ENCODE results near the gene COX10.

Gene COX10

GRCh38 chr17:14072881-14073280, 3.6 kb downstream of the COX10 start:
- DNase-seq = no peak

DNA sequence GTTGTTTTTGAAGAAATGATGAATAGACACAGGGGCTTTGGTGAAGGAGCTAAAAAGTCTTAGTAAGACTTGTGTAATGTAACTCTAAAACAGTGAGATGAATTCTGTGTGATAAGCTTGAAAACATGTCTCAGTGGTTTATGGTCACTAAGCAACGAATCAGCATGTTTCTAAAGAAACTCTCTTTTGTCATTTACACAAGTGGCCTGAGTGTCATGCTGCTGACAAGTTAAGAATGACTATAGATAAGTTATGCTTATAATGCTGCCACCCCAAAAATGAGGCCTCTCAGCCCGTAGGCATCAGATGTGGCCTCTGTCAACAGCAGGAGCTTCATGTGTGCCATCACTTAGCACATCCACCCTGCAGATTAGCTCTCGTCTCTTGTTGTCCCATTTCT, 8.7 kb downstream of the COX10 start:
- no peak for DNase-seq

DNA sequence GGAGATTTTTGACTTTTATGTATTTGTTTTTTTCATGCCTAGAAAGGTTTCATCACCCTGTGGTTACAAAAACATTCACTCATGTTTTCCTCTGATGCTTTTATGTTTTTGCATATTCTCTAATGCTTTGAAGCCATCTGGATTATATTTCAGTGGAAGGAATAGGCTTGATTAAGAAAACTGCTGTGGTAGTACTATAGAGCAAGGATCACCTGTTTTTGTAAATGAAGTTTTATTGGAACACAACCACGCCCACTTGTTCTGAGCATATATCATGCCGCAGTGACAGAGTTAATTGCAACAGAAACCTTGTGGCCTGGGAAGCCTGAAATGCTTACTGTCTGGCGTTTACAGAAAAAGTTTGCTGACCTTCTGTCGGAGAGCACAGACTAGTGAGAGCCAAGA, 11.5 kb downstream of the COX10 start:
- DNase-seq = no peak

- DNase-seq = no peak
Observed at GRCh38 chr17:14082848-14083247, 13.5 kb downstream of the COX10 start.

DNA sequence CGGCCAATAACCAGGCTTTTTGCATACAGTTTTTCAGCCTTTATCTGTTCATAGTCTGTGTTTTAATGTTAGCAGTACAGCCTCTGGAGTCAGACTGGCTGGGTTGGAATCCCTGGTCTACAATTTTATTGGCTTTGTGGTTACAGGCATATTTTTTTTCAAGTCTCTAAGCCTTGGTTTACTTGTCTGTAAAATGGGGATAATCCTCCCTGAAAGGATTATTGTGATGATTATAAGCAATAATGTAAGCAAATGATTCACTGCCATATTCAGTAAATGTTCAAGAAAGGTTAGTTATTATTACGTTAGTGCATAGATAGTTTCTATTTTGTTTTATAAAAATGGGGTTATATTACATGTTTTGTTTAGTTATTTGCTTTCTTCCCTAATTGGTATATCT, 15.7 kb downstream of the COX10 start:
- DNase-seq = no peak

DNA sequence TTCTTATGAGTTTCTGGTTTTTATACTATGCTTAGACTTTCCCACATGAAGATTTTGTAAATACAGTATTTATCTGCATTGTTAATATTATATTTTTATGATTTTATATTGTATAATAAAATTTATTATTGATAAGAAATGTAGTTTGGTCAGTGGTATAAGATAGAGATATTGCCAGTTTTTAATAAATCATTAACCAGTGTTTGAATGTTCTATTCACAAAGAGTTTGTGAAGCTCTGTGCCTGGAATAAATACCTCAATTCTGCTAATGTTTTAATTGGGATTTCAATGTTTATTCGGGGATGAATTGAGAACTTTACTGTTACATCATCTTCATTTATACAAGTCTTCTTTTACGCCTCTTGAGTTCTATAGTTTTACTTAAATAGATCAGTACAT, 16.9 kb downstream of the COX10 start:
- DNase-seq = no peak

GRCh38 chr17:14089179-14089578, 19.9 kb downstream of the COX10 start:
- DNase-seq = no peak

GRCh38 chr17:14091367-14091766, 22.1 kb downstream of the COX10 start:
- DNase-seq = no peak

DNA sequence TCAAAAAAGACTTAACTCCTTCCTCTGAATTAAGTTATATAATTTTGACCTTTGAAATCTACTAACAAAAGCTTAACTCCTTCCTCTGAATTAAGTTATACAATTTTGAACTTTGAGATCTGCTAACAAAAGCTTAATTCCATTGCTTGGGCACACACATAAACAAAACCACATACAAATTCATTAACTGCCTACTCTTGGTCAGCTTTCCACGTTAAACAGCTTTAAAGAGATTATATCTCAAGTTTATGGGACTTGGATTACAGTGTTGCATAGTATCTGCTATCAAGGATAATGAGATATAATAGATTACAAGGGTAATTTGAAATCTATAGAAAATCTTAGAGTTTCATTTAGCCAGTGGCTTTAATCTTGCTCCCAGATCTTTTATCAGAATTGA, 23.5 kb downstream of the COX10 start:
- DNase-seq = no peak

DNA sequence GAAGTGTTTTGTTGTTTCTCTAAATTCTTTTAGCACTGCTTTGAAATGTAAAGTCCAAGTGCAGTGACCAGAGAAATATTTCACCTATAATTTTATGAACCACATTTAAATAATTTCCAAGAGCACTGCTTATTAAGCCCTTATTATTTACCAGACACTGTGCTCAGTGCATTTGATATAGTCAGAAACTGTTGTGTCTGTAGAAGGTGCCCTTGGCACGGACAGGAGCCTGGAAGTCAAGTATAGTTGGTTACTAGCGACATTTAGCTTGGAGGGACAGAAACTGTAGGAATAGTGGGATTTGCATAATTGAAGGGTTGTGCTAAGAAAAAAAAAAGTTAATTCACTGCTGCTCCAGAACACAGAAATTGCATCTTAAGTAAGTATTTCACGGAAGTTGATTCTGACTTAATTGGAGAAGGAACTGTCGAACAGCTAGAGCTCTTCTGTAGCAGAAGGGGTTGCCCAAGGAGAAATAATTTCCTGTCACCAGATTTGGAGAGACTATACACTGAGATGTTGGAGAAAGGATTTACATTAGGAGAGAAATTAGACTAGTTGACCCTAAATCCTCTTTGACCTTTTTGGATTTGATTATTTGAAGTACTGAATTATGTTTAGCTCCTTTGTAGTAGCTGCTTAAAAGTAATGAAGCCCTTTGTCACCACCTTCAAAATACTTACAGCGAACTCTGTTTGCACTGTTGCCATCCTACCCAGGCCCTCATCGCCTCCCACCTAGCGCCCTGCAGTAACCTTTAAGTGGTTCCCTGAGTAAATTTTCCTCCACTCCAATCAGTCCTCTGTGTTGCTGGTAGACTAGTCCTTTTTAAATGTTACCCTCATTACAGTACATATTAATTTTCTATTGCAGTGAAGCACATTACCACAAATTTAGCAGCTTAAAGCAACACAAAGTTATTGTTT, 25.6 kb downstream of the COX10 start:
- no peak for DNase-seq

DNA sequence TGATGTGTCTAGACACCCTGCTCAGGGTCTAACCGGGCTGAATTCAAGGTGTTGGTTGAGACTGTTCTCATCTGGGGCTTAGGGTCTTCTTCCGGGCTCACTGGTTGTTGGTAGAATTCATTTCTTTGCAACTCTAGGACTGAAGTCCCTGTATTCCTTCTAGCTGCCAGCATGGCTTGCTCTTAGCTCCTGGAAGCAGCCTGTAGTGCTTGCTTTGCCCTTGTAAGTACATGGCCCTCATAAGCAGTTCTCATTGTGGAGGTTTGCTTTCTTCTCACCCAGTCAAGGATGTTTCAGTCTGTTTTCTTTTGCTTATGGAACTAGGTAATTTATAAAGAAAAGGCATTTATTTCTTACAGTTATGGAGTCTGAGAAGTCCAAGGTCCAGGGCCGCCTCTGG, 26.3 kb downstream of the COX10 start:
- DNase-seq = no peak

DNA sequence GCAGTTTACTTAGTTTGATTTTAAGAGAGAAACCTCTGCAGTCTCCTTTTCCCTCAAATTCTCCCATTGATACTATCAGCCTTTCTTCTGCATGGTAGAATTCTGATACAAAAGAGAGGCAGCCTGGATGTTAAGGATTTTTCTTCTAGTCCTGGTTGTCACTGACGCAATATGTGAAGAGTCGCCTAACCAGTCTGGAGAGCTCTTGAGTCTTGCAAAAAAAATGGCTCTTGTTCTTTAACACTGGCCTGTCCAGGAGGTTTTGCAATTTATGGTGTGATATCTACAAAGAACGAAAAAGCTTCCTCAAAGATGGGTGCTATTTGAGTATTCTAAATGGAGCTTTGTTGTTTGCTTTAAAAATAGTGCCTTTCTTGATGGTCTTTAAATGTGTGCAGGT, 28.9 kb downstream of the COX10 start:
- DNase-seq = no peak

DNA sequence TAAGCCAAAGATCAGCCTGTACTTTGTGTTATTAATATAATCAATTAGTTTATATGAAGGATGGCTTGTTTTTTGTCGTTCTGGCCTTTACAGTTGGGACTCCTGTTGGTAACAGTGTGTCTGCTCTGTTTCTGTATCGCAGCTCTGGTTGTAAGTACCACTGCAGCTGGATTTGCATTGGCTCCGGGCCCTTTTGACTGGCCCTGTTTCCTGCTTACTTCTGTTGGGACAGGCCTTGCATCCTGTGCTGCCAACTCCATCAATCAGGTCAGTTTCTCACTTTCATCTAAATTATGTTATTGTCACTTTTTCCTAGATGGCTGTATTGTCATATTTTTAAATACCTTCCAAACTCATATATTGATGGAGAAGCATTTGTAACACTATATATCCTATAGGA, 32.7 kb downstream of the COX10 start:
- DNase-seq = no peak

DNA sequence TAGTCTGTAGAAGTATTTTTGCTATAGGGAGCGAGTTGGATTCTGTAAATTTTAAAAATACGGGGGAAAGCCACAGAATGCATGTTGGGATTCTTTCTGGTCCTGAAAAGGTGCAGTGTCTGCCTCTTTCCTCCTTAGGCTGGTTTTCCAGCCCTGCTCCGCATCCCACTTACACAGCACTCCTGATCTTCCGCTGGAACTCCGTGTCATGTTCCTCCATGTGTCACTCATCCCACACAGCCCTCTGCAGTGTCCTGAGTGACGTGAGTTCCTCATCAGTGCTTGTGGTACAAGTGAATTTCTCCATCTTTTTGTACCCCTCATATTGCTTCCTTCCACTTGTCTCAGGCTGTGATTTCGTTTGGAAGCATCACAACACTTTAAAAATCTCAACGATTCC, 34.5 kb downstream of the COX10 start:
- no peak for DNase-seq

DNA sequence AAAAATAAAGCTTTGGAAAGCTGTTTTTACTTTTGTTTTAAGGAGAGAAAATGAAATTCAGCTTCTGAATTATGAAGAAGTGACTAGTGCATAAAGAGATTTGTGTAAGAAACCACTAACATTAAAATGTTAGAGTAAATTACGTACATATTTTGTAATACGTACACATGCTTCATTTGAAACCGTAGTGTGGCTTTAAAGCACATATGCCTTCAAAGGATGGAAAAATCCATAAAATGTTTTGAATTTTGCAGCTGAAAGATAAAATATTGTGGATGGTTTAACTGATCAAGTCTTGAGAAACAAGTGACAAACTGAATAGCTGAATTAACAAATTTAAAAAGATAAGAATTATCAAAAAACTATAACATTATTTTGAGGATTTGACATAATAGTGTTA, 35.4 kb downstream of the COX10 start:
- DNase-seq = no peak

- no peak for DNase-seq
Observed at GRCh38 chr17:14107889-14108288, 38.6 kb downstream of the COX10 start.

DNA sequence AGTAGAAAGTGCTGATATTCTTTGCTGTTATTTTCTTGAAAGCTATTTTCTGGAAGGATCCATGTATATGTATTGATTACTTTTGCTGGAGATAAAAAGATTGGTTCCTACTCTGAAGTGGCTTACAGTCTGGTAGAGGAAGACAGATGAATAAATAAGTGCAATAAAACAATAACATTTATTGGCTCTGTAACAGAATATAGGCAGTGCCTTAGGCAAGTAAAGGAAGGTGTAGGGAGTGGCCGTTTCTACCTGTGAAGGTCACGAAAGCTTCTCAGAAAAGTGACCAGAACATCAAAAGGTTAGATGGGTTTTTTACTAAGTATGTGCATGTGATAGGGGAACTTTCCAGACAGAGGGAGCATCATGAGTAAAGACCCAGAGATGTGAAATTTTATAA, 43.1 kb downstream of the COX10 start:
- no peak for DNase-seq

- no peak for DNase-seq
Observed at GRCh38 chr17:14113137-14113536, 43.8 kb downstream of the COX10 start.

- DNase-seq = no peak
Observed at GRCh38 chr17:14116263-14117024, 47.1 kb downstream of the COX10 start.

DNA sequence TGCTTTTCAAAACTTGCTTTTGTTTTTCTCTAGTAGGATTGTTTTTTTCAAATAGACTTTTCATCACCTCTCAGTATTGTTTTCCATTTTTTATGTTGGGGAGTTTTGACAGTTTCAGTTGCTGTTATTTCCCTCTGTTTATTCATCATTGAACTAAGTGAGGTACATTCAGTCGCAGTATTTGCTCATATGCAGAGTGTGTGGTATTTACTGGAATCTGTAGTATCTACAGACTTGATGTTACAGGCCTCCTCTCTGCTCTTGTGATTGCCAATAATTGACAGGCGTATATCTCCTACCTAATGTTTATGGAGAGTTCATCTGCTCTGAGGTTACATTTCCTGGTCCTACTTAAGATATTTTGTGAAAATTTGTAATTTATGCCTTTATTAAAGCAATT, 49.6 kb downstream of the COX10 start:
- DNase-seq = no peak

GRCh38 chr17:14119546-14119945, 50.2 kb downstream of the COX10 start:
- DNase-seq = no peak

DNA sequence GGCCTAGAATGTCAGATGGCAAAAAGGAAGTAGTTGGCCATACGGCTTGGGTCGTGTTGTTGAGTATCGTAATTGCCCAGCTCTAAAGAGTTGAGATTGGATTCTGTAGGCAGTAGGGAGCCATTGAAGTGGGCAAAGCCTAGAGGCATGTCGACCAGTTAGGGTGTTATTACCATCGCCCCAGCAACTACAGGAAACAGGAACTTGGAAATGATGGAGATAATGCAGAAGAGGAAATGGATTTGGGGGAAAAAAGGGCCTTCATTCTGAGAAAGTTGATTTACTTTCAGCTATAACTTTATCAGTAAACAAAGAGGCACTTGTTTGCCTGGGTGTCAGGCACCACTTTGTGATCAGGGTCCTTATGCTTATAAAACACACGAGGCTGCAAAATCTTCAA, 52.6 kb downstream of the COX10 start:
- no peak for DNase-seq

GRCh38 chr17:14123619-14124278, 54.4 kb downstream of the COX10 start:
- no peak for DNase-seq

- no peak for DNase-seq
Observed at GRCh38 chr17:14124854-14125253, 55.5 kb downstream of the COX10 start.
